Activated CD4-positive, alpha-beta T cell treated with anti-CD3 and anti-CD28 coated beads, Interleukin-2, amount 50 U/mL, for 1 hour (primary cell): ENCODE measurements around the gene C1QL1.
A peak's percentile ranks its signal among the peaks of the same experiment; 100 is the strongest.

ENCODE experiments used
- DNase-seq: peaks from one replicate; pipeline ENCODE4 v3.0.0-alpha.2; 2020

The C1QL1 gene

GRCh38 chr17:44928136-44928535, 40.0 kb downstream of the C1QL1 start:
- no peak for DNase-seq

GRCh38 chr17:44927696-44928095, 40.4 kb downstream of the C1QL1 start:
- DNase-seq = no peak

DNA sequence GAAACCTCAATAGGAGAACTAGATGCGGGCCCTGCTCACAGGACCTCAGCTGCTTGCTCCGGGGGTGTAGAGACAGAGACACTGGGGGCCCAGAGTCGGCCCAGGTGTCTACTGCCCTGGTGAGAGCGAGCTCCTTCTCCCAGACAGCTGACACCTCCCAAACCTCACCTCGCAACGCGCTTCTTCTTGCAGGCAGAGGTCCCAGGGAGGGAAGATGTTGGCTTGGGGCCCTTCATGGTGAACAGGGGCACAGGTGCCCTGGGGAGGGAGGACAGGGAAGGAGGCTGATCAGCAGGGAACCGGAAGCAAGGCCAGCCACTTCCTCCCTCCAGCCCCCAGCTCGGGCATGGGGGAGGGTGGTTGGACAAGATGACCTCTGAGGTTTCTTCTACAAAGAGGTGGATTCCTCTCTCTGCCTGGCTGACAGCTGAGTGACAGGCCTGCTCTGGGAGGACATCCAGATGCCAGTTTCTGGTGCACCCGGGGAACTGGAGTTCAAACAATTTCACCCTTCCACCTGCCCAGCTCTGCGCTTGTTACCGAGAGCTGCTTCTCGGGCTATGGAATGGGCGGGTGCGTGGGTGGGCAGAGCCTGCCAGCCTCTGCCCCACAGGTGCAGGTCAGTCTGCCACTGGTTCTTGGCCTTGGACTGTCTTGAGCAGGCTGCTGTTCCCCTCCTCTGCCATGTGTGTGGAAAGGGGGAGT, 41.1 kb downstream of the C1QL1 start:
- no peak for DNase-seq

DNA sequence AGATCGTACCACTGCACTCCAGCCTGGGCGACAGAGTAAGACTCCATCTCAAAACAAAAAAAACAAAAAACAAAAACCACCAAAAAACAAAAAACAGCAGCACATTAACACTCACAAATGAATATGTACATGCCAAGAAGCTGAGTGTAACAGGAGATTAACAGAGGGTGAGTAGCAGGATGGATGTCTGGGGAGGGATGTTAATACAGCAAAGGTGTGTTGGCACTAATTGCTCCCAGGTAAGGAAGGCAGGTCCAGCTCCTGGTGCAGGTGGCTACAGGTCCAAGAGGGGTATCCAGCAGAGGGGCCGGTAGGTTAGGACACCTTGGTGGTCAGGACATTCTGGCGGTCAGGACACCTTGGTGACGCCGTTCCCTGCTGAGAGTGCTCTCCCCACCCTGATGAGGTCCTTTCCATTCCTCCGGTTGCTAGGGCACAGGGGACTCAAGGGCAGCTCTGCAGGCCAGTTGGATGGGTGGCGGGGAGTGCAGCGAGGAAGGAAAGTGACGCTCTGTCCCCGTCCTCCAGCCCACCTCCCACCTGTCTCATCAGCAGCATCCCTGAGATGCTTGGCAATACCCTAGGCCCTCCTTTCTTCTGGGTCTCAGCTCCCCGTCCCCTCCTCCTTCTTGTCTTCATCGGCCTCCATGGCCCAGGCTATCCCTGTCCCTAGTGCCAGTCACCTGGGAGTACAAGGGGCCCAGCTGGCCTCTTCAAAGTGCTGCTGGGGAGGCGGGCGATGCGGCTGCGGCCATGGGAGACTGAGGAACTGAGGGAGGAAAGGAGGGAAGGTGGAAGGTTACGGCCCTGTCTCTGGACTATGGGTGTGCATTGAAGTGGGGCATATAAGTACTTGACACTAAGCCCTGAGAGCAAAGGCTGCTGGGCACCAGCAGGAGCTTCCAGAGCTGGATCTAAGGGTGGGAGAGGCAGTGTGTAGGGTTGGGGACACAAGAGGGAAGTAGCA, 42.1 kb downstream of the C1QL1 start:
- DNase-seq = no peak

GRCh38 chr17:44924107-44924544, 44.0 kb downstream of the C1QL1 start:
- no peak for DNase-seq

DNA sequence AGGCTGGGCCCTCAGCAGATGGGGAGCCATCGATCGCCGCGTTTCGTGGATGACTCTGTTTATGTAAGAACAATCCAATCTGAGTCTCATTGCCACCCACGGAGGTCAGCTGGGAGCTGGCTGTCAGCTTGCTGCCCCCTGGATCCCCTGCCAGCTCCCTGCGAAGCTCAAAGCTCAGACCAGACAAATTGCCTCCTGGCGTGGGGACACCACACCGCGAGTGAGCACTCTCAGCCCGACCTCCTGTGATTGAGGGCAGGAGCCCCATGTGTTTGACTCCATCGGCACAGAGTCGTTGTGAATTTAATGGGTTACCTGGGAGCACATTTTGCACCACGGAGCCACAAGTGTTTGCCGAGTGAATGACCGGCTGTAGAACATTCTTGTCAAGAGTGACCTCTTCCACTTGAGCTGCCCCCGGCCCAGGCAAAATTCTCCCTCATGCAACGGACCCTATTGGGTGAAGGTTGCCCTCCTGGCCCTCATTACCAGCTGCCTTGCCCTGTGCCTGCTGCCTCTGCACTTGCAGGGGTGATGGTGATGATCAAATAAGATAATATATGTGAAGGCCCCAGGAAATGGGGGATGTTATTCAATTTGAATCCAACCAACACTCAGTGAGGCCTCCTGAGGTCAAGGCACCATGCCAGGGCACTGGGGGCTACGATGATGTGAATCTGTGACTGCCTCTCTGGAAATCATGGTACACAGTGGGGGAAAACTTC, 45.2 kb downstream of the C1QL1 start:
- no peak for DNase-seq

DNA sequence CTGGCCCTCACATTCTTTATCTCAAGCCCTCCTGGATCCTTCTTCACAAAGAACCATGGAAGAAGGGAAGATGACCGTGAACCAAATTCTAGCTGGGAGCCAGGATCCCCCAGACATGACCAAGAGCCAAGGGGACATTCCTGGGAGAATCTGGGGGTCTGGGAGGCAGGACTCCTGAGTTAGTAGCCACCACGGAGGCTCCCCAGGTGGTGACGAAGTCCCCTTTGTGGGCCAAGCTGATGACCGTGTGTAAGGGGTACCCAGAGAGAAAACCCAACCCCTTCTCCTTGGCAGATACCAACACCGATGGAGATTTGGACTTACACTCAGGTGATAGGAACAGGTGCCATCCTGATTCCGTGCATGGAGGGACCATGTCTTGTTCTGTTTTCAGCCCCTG, 46.0 kb downstream of the C1QL1 start:
- DNase-seq = no peak

DNA sequence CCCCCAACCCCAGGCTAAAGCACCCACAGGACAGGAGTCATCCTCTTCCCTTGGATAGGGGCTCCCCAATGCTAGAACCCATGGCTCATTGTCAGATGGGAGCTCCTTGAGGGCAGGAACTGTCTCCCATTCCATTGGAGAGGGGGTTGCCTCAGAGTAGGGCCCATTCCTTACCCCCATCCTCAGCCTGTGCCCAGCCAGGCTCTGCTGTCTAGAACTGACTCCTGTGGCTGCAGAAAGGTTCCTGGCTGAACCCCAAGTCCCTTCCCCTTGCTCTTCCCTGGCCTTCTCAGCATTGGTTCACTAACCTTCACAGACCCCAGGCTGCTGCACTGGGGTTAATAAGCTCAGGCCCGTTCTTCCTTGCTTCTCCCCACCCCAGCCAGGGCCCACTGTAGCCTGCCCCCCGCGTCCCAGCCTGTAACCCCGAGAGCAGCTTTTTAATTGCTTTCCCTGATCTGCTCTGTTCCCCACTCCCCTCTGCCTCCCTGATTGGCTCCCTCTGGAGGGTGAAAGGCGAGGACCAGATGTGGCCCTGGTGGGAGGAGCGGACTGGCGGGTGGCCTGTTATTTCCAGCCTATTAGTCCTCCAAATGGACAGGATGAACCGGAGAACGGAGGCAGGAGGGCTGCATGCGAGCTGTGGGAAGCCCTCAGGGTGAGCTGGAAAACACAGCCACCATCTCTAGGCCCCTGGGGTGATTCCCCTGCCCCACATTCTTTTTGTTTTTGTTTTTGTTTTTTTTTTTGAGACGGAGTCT, 46.8 kb downstream of the C1QL1 start:
- DNase-seq = no peak

- DNase-seq = no peak
Observed at GRCh38 chr17:44920565-44920940, 47.5 kb downstream of the C1QL1 start.

- peak; percentile 47 for DNase-seq
Observed at GRCh38 chr17:44919885-44920564, 48.1 kb downstream of the C1QL1 start.

DNA sequence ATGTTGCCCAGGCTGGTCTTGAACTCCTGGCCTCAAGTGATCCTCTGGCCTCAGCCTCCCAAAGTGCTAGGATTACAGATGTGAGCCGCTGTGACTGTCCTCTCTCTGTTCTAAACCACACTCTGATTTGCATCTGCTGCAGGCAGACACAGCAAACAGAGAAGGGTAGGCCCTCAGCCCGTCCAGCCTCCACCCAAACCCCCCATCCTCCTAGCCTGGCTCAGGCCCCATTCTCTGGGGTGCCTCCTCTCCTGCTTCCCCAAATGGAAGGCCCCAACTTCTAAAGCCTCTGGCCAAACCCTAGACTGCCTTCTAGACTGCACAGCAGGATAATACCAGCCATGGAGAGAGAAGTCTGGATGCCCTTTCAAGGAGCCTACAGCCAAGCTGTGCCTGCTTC, 48.7 kb downstream of the C1QL1 start:
- DNase-seq = no peak

DNA sequence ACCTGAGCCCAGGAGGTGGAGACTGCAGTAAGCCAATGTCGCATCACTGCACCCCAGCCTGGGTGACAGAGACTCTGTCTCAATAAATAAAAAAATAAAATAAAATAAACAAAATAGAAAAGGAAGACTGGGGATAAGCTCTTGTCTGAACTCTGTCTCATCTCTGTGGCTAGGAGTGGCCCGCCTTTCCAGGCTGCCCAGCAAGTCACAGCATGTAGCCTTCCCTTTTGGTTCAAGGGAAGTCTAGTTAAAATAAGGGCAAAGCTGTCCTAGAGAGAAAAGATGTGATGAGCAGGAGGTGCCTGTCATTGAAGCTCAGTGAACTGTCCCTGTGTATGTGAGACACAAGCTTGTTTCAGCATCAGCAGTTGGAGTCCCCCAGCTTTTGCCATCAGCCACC, 50.1 kb downstream of the C1QL1 start:
- DNase-seq = no peak

GRCh38 chr17:44917456-44917855, 50.6 kb downstream of the C1QL1 start:
- no peak for DNase-seq

GRCh38 chr17:44916781-44917241, 51.3 kb downstream of the C1QL1 start:
- DNase-seq = no peak

DNA sequence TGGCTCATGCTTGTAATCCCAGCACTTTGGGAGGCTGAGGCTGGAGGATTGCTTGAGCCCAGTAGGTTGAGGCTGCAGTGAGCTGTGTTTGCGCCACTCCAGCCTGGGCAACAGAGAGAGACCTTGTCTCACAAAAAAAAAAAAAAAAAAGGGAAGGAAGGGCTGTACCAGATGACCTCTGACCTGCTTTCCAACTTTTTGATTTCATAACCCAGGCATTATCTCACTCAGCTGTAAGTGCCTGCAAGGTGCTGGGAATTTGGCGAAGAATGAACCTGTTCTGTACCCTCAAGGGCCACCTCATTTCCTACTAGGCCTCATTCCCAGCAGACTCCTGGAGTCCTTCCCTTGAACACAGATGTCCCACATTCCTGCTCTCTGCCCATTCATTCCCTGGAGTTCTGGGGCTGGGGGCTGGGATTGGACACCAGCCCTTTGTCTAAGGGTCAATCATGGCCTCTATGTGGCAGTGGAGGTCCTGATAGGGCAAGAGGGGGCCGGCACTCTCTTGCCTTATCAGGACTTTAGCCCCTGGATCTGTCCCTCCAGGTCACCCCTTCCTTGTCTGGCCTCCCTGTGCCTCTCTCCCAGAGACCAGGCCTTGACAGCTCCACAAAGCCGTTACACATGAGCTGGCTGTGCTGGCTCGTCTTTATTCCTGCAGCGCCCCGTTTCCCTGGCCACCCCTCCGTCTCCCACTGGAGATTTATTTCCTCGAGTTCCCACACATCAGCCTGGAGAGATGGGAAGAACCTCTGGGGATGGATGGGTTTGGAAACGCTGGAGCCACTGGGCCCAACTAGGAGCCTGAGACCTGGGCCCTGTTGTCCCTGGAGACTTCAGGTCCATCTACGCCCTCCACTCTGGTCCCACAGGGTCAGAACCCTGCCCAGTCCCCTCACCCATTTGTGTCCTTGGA, 52.0 kb downstream of the C1QL1 start:
- DNase-seq = no peak

GRCh38 chr17:44915321-44915726, 52.8 kb downstream of the C1QL1 start, which contains the start of gene GFAP:
Gene GFAP, minus strand, starts transcription at chr17:44915500. Its CDS starts 14 bp downstream, at chr17:44915486.
- no peak for DNase-seq

DNA sequence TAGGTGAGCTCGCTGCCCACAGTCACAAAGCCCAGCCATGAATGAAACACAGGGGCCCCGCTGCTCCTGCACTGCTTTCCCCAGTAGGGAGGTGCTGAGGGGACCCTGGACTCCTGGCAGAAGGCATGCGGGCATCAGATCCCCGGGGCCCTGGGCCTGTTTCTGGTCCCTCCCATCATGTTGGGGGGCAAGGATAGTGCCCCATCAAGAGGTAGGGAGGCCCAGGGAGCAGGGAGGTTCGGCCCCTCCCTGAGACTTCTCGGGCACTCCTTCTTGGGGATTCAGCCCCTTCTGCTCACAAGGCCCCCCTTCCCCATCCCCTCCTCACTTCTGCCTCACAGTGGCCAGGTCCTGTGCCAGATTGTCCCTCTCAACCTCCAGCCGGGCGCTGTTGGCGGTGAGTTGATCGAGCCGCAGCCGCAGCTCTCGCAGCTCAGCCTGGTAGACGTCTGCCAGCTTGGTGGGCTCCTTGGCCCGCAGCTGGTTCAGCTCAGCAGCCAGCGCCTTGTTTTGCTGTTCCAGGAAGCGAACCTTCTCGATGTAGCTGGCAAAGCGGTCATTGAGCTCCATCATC, 53.3 kb downstream of the C1QL1 start:
- no peak for DNase-seq

DNA sequence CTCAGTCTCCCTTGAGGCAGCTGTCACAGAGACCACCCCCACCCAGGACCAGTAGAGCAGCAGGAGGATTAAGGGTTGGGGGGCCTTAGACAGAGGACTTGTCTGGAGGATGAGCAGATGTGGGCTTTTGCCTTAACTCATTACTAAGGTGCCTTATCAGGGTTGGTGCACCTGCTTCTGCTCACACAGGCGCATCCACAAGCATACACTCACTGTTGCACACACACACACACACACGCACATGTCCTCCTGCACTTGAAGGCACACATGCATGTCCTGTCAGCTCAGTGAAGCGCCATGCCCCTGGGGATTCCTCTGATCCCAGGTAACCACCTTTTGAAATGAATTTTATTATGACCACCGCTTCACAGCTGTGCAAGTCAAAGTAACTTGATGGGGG, 54.0 kb downstream of the C1QL1 start:
- no peak for DNase-seq

DNA sequence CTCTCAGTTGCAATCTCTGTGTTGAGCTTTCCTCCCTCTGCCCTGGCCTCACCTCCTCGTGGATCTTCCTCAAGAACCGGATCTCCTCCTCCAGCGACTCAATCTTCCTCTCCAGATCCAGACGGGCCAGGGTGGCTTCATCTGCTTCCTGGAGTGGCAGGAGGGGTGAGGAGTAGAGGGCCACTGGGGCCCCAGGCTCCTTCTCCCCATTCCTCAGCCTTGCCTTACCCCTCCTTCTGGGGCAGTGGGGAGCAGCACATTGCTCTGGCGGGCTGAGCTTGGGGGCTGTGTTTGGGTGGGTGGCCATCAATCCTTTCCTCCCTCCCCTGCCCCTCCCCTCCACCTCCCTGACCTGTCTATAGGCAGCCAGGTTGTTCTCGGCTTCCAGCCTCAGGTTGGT, 54.4 kb downstream of the C1QL1 start:
- no peak for DNase-seq
